Caco-2 (cell line): Measurements from ENCODE around the gene UBE2V1. TPM values are rescaled to one million over a fixed set of nuclear protein-coding genes. Genes with fewer than 3 reads are reported as not detected.

Experiments used
- BruUV-seq: library from RNA; stranded (reverse); fragments of 400-500 nt; replicated peaks from 2 replicates; lab custom pipeline; 2021; lab: Mats Ljungman, UMichigan
- CTCF ChIA-PET: fragments of 300-600 bp; sonication (Branson Sonifier 250); formaldehyde crosslinking; loops from one replicate; lab custom pipeline; 2022; ENCODE audit warnings: antibody characterized with exemption; lab: Charles Lee
- POLR2A ChIA-PET: fragments of 300-600 bp; sonication (Branson Sonifier 250); formaldehyde crosslinking; loops from one replicate; lab custom pipeline; 2022; ENCODE audit warnings: antibody characterized with exemption; lab: Charles Lee
- DNase-seq, 2 experiments: peaks; one replicate each; pipeline versions ENCODE4 v3.0.0 to v3.0.0-alpha.2; 2020 to 2022
- H3K27me3 ChIP-seq: replicated peaks from 2 replicates; pipeline ENCODE4 v1.6.0; 2011; ENCODE audit warnings: low read length; ENCODE audit not compliant: control insufficient read depth, insufficient read depth
- H3K36me3 ChIP-seq: 2 replicates; pipeline ENCODE4 v1.5.1; 2011; ENCODE audit warnings: low read length; ENCODE audit not compliant: control insufficient read depth, insufficient read depth
- H3K4me1 ChIP-seq: fragments of 250-450 bp; sonication (Bioruptor Pico); 2 replicates; pipeline ENCODE4 v1.5.1; 2020; ENCODE audit warnings: mild to moderate bottlenecking
- H3K4me3 ChIP-seq: 2 replicates; pipeline ENCODE4 v1.5.1; 2011; ENCODE audit warnings: low read depth, mild to moderate bottlenecking, control low read depth, low read length
- H3K9me3 ChIP-seq: fragments of 250-450 bp; sonication (Bioruptor Pico); 2 replicates; pipeline ENCODE4 v1.5.1; 2020; ENCODE audit warnings: mild to moderate bottlenecking, moderate library complexity
- H3K27ac Mint-ChIP-seq: one replicate; pipeline ENCODE4 v1.8.0; 2022; ENCODE audit warnings: mixed read lengths; ENCODE audit not compliant: unreplicated experiment
- H3K27me3 Mint-ChIP-seq: one replicate; pipeline ENCODE4 v1.8.0; 2022; ENCODE audit warnings: mixed read lengths; ENCODE audit not compliant: insufficient read depth, unreplicated experiment
- H3K36me3 Mint-ChIP-seq: one replicate; pipeline ENCODE4 v1.8.0; 2022; ENCODE audit warnings: mild to moderate bottlenecking, mixed read lengths; ENCODE audit not compliant: insufficient read depth, unreplicated experiment
- H3K4me1 Mint-ChIP-seq: one replicate; pipeline ENCODE4 v1.8.0; 2022; ENCODE audit warnings: low read depth, mixed read lengths; ENCODE audit not compliant: unreplicated experiment
- H3K4me3 Mint-ChIP-seq: one replicate; pipeline ENCODE4 v1.8.0; 2022; ENCODE audit warnings: mild to moderate bottlenecking, moderate library complexity, mixed read lengths; ENCODE audit not compliant: unreplicated experiment
- H3K9me3 Mint-ChIP-seq: one replicate; pipeline ENCODE4 v1.8.0; 2022; ENCODE audit warnings: mixed read lengths; ENCODE audit not compliant: unreplicated experiment
- intact Hi-C: fragments of 100-400 bp; cut with micrococcal nuclease; formaldehyde crosslinking; loops from one replicate; pipeline ENCODE4 v1.10.0; 2022; ENCODE audit not compliant: unreplicated experiment
- total RNA-seq: library from RNA; stranded (reverse); gene quantifications from 2 replicates; pipeline ENCODE4 v1.2.3, GENCODE V29; 2022
- TF ChIP-seq, protein P1 (sequence below), 2 experiments: fragments of 200-600 bp in 1 of 2; IDR thresholded peaks; 1 replicate in 1 of 2; 2 replicates in 1 of 2; pipeline versions ENCODE4 v1.5.1 to v1.8.0; 2011 to 2022; ENCODE audit warnings: antibody characterized with exemption in 1 of 2, control low read depth in 1 of 2, inconsistent platforms in 1 of 2, low read depth in 1 of 2, low read length in 1 of 2, mild to moderate bottlenecking in 1 of 2, moderate library complexity in 1 of 2; ENCODE audit not compliant: insufficient read depth in 1 of 2, severe bottlenecking in 1 of 2, unreplicated experiment in 1 of 2

Gene UBE2V1
- total RNA-seq, 1 experiment from 2014 or later = 485 TPM

DNA sequence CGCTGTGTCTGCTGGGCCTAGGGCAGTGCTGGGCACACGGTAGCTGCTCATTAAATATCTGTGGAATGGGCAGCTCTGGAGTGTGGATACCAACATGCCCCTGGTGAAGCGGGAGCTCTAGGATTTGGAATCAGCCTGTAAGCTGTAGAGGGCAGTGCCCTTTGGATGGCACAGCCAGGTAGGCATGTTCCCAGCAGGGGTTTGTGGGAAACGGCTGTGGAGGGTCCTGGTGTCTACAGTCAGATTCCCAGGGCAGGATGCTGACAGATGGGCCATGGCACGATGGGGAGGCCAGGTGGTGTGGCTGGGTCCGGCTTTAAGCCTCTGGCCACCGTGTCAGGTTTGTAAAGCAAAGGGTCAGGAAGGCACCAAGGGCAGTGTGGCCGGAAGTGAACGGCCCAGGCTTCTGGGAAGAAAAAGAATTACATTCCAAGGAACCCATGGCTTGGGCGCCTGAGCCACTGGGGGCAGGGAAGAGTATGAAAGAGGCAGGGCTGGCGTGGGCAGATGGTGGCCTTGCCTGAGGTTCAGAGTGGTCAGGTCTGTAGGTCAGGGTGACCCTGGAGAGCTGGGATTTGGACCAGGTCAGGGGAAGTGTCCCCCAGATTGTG, 44.8 kb downstream of the UBE2V1 start:
- Mint-ChIP-seq H3K4me1 (no peaks in the 10 kb centered on the region), H3K27ac (no peak overlapping the region), H3K9me3 (no peaks in the 10 kb centered on the region), H3K36me3 (no peaks in the 10 kb centered on the region), H3K4me3 (no peak overlapping the region), H3K27me3 (no peaks in the 10 kb centered on the region)
- ChIA-PET POLR2A (no interaction called here), CTCF (interaction anchor here (0.5 to 10.7 kb wide), 3 partner anchors 56 to 431 kb away, joined by 3 to 433 read pairs (median 12); partner anchors contain the start of gene SNAI1)
- no peaks in the 10 kb centered on the region for H3K36me3 ChIP-seq
- TF ChIP-seq, protein P1, sequence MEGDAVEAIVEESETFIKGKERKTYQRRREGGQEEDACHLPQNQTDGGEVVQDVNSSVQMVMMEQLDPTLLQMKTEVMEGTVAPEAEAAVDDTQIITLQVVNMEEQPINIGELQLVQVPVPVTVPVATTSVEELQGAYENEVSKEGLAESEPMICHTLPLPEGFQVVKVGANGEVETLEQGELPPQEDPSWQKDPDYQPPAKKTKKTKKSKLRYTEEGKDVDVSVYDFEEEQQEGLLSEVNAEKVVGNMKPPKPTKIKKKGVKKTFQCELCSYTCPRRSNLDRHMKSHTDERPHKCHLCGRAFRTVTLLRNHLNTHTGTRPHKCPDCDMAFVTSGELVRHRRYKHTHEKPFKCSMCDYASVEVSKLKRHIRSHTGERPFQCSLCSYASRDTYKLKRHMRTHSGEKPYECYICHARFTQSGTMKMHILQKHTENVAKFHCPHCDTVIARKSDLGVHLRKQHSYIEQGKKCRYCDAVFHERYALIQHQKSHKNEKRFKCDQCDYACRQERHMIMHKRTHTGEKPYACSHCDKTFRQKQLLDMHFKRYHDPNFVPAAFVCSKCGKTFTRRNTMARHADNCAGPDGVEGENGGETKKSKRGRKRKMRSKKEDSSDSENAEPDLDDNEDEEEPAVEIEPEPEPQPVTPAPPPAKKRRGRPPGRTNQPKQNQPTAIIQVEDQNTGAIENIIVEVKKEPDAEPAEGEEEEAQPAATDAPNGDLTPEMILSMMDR (IDR thresholded peaks at IDR 0.05; ENCODE audit: insufficient read depth in 1 of 2, low read depth in 1 of 2, low read length in 1 of 2, severe bottlenecking in 1 of 2, unreplicated experiment in 1 of 2) = no peak
- no TSS peak for BruUV-seq
- H3K4me3 ChIP-seq = no peak overlapping the region
- DNase-seq = no peak
- intact Hi-C loops = no loop called here
- no peaks in the 10 kb centered on the region for H3K9me3 ChIP-seq
- H3K27me3 ChIP-seq = no peaks in the 10 kb centered on the region
- H3K4me1 ChIP-seq = peaks cover 4% of the 10 kb centered on the region; the same call in 1 of the 2 replicates

DNA sequence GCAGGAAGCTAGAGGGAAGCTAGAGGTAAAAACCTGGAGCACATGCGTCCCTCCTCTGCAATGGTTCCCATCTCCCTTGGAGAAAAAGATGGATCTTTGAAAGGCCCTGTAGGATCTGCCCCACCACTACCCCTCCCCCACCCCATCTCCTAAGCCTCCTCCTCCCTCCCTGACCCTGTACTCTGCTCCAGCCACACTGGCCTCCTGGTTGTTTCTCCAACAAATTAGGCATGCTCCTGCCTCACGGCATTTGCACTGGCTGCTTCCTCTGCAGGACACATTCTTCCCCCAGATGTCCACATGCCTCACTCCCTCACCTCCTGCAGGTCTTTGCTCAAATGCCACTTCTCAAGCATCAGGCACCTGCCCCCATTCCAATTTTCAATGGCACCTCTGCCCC, 45.5 kb downstream of the UBE2V1 start:
- intact Hi-C loops = no loop called here
- TF ChIP-seq, protein P1 (IDR thresholded peaks at IDR 0.05; ENCODE audit: insufficient read depth in 1 of 2, low read depth in 1 of 2, low read length in 1 of 2, severe bottlenecking in 1 of 2, unreplicated experiment in 1 of 2) = no peak
- peaks cover 4% of the 10 kb centered on the region; the same call in 1 of the 2 replicates for H3K4me1 ChIP-seq
- H3K9me3 Mint-ChIP-seq = no peaks in the 10 kb centered on the region
- H3K9me3 ChIP-seq = no peaks in the 10 kb centered on the region
- POLR2A ChIA-PET = no interaction called here
- no peak overlapping the region for H3K4me3 Mint-ChIP-seq
- H3K27me3 ChIP-seq = no peaks in the 10 kb centered on the region
- H3K36me3 Mint-ChIP-seq = no peaks in the 10 kb centered on the region
- no peak for DNase-seq
- no TSS peak for BruUV-seq
- H3K36me3 ChIP-seq = no peaks in the 10 kb centered on the region
- CTCF ChIA-PET = interaction anchor here (0.5 to 10.7 kb wide), 3 partner anchors 88 to 711 kb away, joined by 3 to 433 read pairs (median 6); partner anchors contain the start of gene SNAI1
- H3K4me3 ChIP-seq = no peak overlapping the region
- no peaks in the 10 kb centered on the region for H3K4me1 Mint-ChIP-seq
- no peak overlapping the region for H3K27ac Mint-ChIP-seq
- no peaks in the 10 kb centered on the region for H3K27me3 Mint-ChIP-seq

DNA sequence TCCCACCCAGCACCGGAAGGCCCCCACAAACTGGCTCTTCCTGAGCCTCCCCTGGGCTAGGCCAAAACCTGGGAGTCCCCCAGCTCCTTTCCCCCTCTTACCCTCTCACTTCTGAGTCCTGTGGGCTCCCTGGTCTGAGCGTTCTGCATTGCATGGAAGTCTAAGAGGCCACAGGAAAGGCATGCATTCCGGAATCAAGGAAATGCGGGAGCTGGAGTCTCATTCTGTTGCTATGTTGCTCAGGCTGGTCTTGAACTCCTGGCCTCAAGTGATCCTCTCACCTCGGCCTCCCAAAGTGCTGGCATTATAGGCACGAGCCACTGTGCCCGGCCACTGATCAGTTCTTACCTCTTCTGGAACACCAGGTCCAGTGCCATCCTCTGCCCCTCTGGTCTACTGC, 45.9 kb downstream of the UBE2V1 start:
- no peak overlapping the region for H3K27ac Mint-ChIP-seq

More for the DNA sequence above, 45.9 kb downstream of the UBE2V1 start:
- Histone ChIP-seq H3K4me1 (peaks cover 4% of the 10 kb centered on the region; the same call in 1 of the 2 replicates), H3K4me3 (no peak overlapping the region), H3K36me3 (no peaks in the 10 kb centered on the region), H3K27me3 (no peaks in the 10 kb centered on the region), H3K9me3 (no peaks in the 10 kb centered on the region)
- intact Hi-C loops = no loop called here
- H3K9me3 Mint-ChIP-seq = no peaks in the 10 kb centered on the region
- no peaks in the 10 kb centered on the region for H3K4me1 Mint-ChIP-seq
- ChIA-PET POLR2A (no interaction called here), CTCF (interaction anchor here (0.6 to 10.7 kb wide), 2 partner anchors 88 to 711 kb away, joined by 6 to 433 read pairs; partner anchors contain the start of gene SNAI1)
- H3K4me3 Mint-ChIP-seq = no peak overlapping the region
- TF ChIP-seq, protein P1 (IDR thresholded peaks at IDR 0.05; ENCODE audit: insufficient read depth in 1 of 2, low read depth in 1 of 2, low read length in 1 of 2, severe bottlenecking in 1 of 2, unreplicated experiment in 1 of 2) = no peak
- no peaks in the 10 kb centered on the region for H3K27me3 Mint-ChIP-seq
- no peaks in the 10 kb centered on the region for H3K36me3 Mint-ChIP-seq
- no peak for DNase-seq
- BruUV-seq = no TSS peak
